ENCODE measurements around the gene MAP1LC3C.

Gene MAP1LC3C

DNA sequence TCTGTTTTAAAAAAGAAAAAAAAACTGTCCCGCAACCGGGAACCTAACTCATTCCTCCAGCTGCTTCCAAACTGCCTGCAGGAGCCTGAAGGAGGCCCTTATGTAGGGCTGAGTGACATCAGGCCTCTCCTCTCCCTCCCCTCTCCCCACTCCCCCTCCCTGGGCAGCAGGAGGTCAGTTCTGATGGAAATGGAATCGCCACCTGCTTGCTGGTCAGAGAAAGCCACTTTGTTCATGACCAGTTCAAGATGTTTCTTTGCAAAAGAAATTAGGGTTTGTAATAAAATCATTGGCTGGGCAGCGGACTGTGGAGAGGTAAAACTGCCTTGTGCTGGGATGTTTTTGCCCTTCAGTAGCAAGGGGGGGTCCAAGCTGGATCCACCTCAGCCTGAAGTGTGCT, at the start of gene MAP1LC3C:
MAP1LC3C (minus strand) TSS at position 73 of the 400 bp plus-strand sequence. CDS start 90 bp downstream, outside the sequence.
- no peak for DNase-seq (ENCODE audit: low read depth in 1 of 2, low spot score in 1 of 2)

DNA sequence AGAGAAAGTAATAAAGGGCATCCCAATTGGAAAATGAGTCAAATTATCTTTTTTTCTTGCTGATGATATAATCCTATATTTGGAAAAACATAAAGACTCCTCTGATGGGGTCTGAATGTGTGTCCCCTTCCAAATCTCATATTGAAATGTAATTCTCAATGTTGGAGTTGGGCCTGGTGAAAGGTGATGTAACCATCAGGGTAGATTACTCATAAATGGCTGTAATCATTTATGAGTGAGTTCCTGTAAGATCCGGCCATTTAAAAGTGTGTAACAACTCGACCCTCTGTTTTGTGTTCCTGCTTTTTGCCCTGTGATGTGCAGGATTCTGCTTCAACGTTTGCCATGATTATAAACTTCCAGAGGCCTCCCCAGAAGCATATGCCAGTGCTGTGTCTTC, 44.3 kb upstream of the MAP1LC3C start:
- no peak for DNase-seq (ENCODE audit: low read depth in 1 of 2, low spot score in 1 of 2)

DNA sequence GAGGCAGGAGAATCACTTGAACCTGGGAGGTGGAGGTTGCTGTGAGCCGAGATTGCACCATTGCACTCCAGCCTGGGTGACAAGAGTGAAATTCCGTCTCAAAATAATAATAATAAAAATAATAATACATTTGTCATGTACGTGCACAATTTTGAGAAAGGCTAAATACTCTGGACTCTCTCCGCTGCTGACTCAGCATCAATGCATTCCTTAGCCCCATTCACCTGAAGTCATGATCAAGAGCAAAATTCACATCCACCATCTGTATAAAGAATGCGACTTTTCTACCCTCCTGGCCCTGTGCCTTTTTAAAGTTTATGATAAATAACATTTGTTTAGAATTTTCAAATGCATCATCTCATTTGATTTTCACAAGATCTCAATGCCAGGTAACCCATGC, 35.5 kb upstream of the MAP1LC3C start:
- no peak for DNase-seq (ENCODE audit: low read depth in 1 of 2, low spot score in 1 of 2)

DNA sequence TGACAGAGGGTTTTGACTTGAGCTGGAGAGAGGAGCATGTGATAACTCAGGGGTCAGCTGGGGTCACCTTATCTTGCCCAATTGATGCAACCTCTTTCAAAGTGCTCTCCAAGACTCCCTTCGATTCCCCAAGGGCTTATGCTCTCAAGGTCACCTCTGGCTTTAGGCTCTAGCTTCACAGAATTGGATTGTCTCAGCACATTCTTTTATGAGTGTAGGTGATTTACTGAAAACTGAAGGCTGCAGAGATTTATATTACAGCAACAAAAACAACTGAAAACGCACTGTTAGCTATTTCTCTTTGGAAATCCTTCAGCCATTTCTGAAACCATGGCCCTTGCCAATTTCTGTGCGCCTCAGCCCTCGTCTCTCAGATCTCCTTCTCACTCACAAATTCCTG, 34.5 kb upstream of the MAP1LC3C start:
- no peak for DNase-seq (ENCODE audit: low read depth in 1 of 2, low spot score in 1 of 2)

DNA sequence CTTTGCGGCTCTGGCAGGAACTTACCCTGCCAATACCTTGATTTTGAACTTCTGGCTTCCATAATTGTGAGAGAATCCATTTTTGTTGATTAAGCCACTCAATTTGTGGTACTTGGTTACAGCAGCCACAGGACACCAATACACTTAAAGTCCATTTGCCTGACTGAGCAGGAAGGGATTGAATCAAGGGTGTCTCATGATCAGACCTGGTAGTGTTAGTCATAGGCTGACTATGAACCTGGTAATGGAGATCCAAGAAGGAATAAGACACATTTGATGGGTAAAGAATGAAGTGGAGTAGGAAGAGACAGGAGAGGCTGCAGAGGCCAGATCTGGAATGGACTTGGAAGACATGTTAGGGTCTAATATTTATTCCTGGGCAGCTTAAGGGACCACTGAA, 31.2 kb upstream of the MAP1LC3C start:
- DNase-seq (ENCODE audit: low read depth in 1 of 2, low spot score in 1 of 2), result no peak

DNA sequence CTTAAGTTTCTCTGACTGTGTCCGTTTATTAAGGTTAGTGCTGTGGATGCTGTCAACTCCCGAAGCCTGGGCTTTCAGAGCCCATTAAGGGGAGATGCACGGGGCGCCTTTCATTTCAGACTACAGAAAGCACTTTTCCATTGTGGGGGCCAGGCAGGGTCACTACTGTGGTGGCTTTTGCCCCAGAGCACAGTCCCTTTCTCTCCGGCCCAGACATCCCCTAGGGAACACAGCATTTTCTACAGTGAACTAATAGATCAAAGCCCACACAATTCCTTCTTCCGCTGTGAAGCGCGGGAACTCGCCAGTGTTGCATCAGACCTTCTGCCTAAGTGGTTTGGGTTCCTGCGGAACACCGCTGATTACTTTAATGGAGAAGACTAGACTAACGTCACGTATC, 26.8 kb upstream of the MAP1LC3C start:
- DNase-seq (ENCODE audit: low read depth in 1 of 2, low spot score in 1 of 2), result no peak

DNA sequence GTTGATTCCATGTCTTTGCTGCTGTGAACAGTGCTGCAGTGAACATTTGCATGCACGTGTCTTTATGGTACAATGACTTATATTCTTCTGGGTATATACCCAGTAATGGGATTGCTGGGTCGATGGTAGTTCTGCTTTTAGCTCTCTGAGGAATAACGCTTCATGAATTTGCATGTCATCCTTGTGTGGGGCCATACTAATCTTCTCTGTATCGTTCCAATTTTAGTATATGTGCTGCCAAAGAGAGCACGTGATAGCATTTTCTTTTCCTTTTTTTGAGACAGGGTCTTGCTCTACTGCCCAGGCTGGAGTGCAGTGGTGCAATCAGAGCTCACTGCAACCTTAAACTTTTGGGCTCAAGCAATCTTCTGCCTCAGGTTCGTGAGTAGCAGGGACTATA, 24.9 kb upstream of the MAP1LC3C start:
- DNase-seq (ENCODE audit: low read depth in 1 of 2, low spot score in 1 of 2), result no peak

DNA sequence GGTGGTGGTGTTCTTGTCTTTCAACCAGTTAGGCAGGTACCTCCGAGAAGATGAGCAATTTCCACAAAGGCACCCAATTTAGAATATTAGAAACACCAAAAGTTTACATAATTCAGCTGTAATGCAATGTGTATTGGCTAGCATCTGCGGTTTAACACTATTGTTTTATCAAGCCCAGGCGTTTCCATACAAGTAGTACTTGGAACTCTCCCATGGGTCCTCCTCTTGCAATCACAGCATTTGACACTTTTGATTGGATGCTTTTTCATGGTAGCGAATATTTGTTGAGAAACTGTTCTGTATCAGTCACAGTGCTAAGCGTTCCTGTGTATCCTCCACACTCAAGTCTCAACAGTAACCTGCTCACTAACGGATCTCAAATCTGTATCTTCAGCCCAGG, 20.1 kb upstream of the MAP1LC3C start:
- no peak for DNase-seq (ENCODE audit: low read depth in 1 of 2, low spot score in 1 of 2)

DNA sequence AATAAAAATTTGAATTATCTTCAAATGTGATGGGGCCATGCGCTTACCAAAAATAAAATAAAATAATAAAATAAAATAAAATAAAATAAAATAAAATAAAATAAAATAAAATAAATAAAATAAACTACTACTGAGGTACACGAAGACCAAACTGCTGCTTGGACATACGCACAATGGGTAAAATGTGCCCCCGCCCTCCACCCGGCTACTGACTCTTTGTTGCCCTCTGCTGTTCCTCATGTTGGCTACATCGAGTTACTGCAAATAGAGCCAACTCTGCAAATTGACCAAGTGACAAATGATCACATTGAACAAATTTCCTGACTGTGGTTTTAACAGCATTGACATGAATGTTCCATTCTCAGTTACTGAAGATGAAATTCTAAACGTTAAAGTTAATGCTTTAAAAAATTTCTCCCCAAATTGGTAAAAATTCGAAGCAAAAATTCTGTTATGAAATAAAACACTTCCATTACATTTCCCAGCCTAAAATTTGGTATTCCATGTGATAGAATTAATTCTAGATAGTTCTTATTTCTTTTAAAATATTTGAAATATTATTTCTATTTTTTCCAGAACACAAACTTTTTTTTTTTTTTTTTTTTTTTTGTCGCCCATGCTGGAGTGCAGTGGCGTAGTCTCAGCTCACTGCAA, 18.8 kb upstream of the MAP1LC3C start:
- DNase-seq (ENCODE audit: low read depth in 1 of 2, low spot score in 1 of 2), result no peak

DNA sequence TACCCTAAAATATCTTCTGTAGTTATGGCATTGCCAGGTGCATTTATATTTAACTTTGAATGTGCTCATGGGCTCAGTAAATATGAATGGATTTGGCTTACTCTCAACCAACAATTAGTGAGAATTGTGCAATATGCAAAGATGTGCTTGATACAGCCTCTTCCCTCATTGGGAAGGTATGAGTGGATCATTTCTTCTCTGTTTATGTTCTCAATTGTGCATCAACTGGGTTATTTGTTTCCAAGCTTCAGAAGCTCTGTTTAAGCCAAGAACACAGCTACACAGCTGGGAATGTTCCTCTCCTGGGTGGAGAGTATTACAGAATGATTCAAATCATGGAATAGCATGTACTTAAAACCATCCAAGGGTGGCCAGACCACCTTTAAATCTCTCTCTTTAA, 17.6 kb upstream of the MAP1LC3C start:
- no peak for DNase-seq (ENCODE audit: low read depth in 1 of 2, low spot score in 1 of 2)

DNA sequence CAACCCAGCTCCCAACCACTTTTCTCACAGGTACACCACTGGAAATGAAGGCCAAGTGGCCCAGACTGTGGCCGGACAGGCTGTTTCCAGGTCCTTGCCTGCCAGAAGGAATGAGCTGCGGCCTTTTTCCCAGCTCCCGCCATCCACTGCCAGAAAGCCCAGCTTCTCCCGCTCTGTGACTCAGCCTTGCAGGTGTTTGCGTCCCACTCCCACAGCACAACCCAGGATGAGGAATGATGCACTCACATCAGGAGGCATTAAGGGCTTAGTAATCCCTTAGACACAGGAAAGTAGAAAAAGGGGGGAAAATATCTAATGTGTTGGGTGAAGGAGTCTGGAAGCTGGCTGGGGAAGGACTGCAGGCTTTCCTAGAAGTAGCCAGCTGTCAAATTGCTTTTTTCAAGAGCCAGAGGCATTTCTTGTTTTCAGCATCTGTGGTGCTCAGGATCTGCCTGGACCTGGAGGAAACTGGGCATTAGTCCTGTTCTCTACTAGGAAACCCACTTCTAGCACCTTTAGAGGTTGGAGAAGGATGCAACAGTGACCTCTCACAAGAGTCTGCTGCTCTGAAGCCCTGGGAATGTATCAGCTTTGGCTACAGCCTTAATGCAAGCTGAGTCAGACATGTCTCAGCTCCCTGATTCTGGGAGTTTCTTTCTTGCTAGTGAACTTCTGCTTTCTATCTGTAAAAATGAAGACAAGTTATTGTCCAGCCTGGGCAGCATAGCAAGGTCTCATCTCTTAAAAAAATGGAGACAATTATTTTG, 13.2 kb upstream of the MAP1LC3C start:
- no peak for DNase-seq (ENCODE audit: low read depth in 1 of 2, low spot score in 1 of 2)

DNA sequence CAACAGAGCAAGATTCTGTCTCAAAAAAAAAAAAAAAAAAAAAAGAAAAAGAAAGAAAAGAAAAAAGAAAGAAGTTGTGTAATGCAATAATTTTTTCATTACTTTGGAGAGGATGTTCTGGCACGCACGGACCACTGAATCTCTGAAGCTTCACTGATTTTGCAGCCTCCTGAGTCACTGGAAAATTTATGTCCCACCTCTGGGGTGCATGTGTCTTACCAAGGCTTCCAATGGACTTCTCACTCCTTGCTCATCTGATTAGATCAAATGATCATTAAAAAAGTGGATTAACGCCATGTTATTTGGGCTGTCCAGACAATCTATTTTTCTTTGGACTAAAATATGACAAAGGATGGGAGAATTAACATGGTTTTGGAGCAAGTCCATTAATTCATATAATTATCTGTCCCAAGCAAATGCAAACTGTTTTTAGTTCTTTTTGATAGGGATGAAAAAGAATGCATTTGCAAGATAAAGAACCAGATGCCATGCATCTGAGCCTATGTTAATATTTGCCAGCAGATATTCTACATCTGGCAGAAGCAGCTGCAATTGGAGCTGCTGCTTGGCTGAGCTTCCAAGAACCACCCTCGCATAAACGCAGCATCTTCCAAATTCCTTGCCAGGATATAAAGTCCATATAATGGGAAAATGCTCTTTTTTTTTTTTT, 10.1 kb upstream of the MAP1LC3C start:
- no peak for DNase-seq (ENCODE audit: low read depth in 1 of 2, low spot score in 1 of 2)

DNA sequence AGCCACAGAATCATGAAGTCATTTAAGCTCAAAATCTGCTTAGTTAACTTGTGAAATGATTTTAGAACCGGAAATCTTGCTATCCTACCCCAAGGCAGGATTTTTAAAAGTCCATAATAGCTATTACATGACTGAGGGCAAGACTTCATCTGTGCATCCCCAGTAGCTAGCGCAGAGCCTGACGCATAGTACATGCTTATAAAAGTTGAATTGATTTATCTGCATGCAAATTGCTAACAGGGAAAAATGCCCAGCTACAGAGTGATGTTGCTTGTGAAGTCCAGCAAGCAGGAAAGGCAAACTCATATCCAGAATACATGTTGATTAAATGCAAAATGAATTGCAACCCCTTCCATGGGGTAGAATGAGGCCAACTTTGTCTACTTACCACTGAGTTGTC, 8.1 kb upstream of the MAP1LC3C start:
- no peak for DNase-seq (ENCODE audit: low read depth in 1 of 2, low spot score in 1 of 2)

DNA sequence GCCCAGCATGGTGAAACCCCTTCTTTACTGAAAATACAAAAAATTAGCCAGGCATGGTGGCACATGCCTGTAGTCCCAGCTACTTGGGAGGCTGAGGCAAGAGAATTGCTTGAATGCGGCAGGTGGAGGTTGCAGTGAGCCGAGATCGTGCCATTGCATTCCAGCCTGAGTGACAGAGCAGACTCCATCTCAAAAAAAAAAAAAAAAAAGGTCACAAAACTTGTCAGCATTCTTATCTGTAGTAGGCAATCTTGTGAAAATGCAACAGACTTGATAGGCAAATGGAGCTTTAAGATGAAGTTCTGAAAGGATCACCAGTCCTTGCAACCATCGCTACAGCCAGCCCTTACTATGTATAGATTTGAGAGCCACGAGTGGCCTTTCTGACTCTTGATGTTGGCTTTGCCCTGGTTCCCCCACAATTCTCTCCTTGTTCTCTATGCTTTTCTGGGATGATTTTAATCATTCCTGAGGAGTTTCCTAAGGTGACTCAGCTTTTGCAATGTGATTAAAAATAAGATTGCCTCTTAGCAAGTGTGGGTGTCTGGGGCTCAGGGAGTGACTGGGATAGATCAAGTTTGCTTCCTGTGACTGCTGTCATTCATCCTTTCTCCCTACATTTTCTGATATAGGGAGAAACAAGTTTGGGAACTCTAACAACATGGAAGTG, 7.1 kb upstream of the MAP1LC3C start:
- no peak for DNase-seq (ENCODE audit: low read depth in 1 of 2, low spot score in 1 of 2)

DNA sequence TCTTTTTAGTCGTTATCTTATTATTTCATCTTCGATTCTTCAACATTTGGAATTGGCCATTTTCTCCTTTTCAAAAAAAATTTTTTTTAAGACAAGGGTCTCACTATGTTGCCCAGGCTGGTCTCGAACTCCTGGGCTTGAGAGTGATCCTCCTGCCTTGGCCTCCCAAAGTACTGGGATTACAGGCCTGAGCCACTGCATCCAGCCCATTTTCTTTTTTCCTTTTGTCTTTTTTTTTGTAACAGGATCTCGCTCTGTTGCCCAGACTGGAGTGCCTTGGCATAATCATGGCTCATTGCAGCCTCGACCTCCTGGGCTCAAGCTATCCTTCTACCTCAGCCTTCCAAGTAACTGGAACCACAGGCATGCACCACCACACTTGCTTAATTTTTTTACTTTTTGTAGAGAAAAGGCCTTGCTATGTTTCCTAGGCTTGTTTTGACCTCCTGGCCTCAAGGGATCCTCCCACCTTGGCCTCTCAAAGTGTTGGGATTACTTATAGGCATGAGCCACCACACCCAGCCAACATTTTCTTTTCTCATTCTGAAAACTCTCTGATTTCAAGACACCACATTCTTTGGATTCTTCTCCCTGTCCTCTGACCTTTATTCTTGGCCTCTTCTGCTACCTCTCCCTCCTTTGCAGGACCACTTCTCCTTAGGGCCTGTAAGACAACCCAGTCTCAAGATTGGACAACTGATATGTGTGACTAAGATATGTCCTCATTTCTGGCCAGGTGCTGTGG, 6.0 kb upstream of the MAP1LC3C start:
- no peak for DNase-seq (ENCODE audit: low read depth in 1 of 2, low spot score in 1 of 2)

DNA sequence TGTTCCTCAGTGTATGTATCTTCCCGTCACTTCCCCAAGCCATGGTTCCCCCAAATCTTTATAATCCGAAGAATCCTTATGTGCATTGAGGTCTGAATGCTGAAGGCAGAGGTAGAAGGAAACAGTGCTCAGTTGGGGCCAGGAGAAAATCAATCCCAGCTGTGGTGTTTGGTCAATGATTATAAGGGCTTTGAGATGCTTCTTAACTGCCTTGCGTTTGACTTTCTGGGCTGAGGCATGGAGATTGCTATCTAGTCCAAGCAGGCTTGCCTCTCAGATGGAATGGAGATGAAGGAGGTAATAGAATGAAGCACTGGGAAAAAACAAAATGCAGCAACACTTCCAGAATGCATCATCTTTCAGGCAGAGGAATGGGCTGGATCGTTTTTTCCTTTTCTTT, 3.6 kb upstream of the MAP1LC3C start:
- DNase-seq (ENCODE audit: low read depth in 1 of 2, low spot score in 1 of 2), result no peak

DNA sequence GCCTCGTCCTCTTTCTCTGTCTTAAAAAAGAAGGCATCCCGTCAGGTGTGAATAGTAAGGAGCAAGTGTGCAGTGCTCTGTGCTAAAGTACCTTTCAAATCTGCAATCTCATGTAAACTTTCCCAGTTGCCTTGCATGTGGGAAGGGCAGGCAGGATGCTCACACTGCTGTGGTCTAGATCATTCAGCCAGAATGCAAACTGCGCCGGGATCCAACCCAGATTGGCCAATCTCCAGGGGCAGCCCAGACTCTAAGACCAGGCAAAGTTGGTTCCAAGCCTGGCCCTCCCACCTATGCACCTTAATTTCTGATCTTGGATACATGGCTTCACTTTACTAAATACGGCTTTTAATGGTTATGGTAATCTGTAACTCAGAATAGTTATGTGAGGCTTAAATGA, 3.2 kb upstream of the MAP1LC3C start:
- no peak for DNase-seq (ENCODE audit: low read depth in 1 of 2, low spot score in 1 of 2)

DNA sequence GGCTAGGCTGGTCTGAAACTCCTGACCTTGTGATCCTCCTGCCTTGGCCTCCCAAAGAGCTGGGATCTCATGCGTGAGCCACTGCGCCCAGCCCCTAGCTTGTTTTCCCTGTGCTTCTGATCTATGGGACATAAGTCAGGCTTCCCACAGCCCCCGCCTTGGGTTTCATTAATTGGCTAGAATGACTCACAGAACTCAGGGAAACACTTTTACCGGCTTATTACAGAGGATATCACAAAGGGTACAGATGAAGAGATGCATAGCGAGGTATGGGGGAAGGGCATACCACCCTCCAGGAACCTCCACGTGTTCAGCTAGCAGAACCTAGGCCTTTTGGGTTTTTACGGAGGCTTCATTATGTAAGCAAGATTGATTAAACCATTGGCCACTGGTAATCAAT, 1.5 kb upstream of the MAP1LC3C start:
- DNase-seq (ENCODE audit: low read depth in 1 of 2, low spot score in 1 of 2), result no peak

DNA sequence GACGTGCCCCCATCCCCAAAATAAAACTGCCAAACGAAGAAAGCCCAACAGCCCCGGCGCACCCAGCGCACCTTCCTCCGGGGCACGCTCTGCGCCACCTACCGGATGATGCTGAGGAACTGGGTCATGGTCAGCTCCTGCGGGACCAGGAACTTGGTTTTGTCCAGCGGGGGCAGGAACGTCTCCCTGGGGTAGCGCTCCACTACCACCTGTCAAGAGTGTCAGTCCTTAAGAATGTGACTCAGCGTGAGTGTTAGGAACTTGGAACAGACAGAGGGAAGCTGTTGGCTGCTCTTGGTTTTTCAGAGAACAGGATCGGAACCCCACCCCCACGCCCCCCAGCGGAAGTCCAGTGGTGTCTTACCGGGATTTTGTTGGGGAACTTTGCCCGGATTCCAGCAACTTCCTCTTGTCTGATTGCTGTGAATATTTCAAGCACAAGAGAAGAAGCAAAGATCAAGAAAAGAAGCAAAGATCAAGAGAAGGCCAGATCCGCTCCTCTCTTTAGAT, 431 bp downstream of the MAP1LC3C start:
- DNase-seq (ENCODE audit: low read depth in 1 of 2, low spot score in 1 of 2), result peak in 1 of 2 donors; percentile 13

DNA sequence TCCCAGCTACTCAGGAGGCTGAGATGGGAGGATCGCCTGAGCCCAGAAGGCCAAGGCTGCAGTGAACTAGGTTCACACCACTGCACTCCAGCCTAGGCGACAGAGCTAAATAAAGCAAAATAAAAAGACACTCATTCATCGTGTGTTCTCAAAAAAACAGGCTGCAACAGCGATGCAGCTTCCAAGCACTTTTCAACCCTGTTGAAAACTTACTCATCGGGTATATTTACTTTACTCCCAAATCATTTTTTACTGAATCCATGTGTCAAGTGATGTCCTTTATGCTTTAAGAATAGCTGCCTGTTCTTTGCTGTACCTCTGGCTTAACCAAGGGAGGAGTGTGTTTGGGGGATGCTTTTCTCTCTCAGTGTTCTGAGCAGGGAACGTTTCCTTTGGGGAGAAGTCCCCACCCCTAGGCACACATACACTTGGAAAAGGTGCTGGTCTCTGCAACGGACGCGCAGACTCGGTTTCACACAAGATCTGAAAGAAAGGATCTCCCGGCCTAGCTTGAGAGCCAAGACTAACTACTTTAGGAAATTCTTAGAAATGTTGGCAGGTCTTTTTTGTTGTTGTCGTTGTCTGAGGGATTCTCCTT, 1.4 kb downstream of the MAP1LC3C start:
- no peak for DNase-seq (ENCODE audit: low read depth in 1 of 2, low spot score in 1 of 2)

DNA sequence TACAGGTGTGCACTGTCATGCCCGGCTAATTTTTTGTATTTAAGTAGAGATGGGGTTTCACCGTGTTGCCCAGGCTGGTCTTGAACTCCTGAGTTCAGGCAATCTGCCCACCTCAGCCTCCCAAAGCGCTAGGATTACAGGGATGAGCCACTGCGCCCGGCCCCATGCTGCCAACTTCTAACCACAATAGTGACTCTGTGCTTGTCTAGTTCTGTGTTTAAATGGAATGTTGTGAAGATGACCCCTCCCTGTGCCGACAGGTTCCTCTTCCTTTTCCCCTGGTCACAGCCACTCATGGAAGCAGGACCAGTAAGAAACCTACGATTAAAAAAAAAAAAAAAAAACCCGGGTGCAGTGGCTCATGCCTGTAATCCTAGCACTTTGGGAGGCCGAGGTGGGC, 4.7 kb downstream of the MAP1LC3C start:
- no peak for DNase-seq (ENCODE audit: low read depth in 1 of 2, low spot score in 1 of 2)

Data from activated T-helper 1 cell treated with anti-CD3 and anti-CD28 coated beads, Interleukin-2, amount 50 U/mL, for 16 hours (primary cell).